Peyer's patch (tissue), 4 donors: Measurements from ENCODE around the gene ERH. TPM values are rescaled to one million over a fixed set of nuclear protein-coding genes. Genes with fewer than 3 reads are reported as not detected.
A peak's percentile ranks its signal among the peaks of the same experiment; 100 is the strongest.

ENCODE experiments used
- DNase-seq, 3 donors: peaks; one replicate each; pipeline ENCODE4 v3.0.0-alpha.2; 2017 to 2019
- H3K27ac ChIP-seq, 4 donors: fragments of 200-600 bp; sonication (generic); one replicate each; pipeline ENCODE4 v1.5.1; 2016 to 2019
- H3K27me3 ChIP-seq, 2 donors: fragments of 200-600 bp; sonication (generic); one replicate each; pipeline ENCODE4 v1.5.1; 2019
- H3K36me3 ChIP-seq, 3 donors: fragments of 200-600 bp; sonication (generic); one replicate each; pipeline ENCODE4 v1.5.1; 2016 to 2019
- H3K4me1 ChIP-seq, 4 donors: fragments of 200-600 bp; sonication (generic); one replicate each; pipeline ENCODE4 v1.5.1; 2016 to 2019
- H3K4me3 ChIP-seq, 4 donors: fragments of 200-600 bp; sonication (generic); 1 replicate in 3 of 4; 2 replicates in 1 of 4; pipeline ENCODE4 v1.5.1; 2016 to 2019; ENCODE audit warnings: mild to moderate bottlenecking in 1 of 4
- H3K9me3 ChIP-seq, 4 donors: fragments of 200-600 bp; sonication (generic); one replicate each; pipeline ENCODE4 v1.5.1; 2016 to 2019; ENCODE audit warnings: mild to moderate bottlenecking in 1 of 4
- CTCF ChIP-seq, 6 experiments: fragments of 450-650 bp in 4 of 6; fragments of 200-600 bp in 2 of 6; sonication (generic) in 1 of 6; IDR thresholded peaks; one replicate each; pipeline ENCODE4 v1.5.1; 2017 to 2019; ENCODE audit warnings: antibody characterized with exemption in 6 of 6, mild to moderate bottlenecking in 3 of 6, moderate library complexity in 1 of 6
- POLR2A ChIP-seq, 2 donors: fragments of 450-650 bp; IDR thresholded peaks; one replicate each; pipeline ENCODE4 v1.5.1; 2017; ENCODE audit warnings: antibody characterized with exemption in 2 of 2, mild to moderate bottlenecking in 2 of 2, moderate library complexity in 2 of 2
- total RNA-seq, 4 donors: library from RNA; depleted of rRNA; stranded (reverse); fragments of >200 nt; gene quantifications; one replicate each; pipeline ENCODE4 v1.1.0, GENCODE V29; 2016

The ERH gene
- total RNA-seq, 4 donors from 2014 or later: 35.2 to 99.9 (median 50.4) TPM

- Histone ChIP-seq H3K4me3 (no peak overlapping the region), H3K4me1 (peaks cover 0 to 10% (median 2%) of the 10 kb centered on the region in 4 donors), H3K27me3 (no peaks in the 10 kb centered on the region), H3K9me3 (no peaks in the 10 kb centered on the region), H3K36me3 (no peaks in the 10 kb centered on the region), H3K27ac (no peak overlapping the region)
- TF ChIP-seq POLR2A (IDR thresholded peaks at IDR 0.05) (no peak), CTCF (IDR thresholded peaks at IDR 0.05) (no peak)
- no peak for DNase-seq
Measured at GRCh38 chr14:69351385-69351784, 46.7 kb downstream of the ERH start.

- no peaks in the 10 kb centered on the region for H3K36me3 ChIP-seq
- H3K4me1 ChIP-seq: peaks cover 0 to 10% (median 2%) of the 10 kb centered on the region in 4 donors
- no peak for DNase-seq
- TF ChIP-seq CTCF (IDR thresholded peaks at IDR 0.05) (no peak), POLR2A (IDR thresholded peaks at IDR 0.05) (no peak)
- H3K27ac ChIP-seq: no peak overlapping the region
- no peaks in the 10 kb centered on the region for H3K27me3 ChIP-seq
- no peaks in the 10 kb centered on the region for H3K9me3 ChIP-seq
- no peak overlapping the region for H3K4me3 ChIP-seq
Measured at GRCh38 chr14:69350892-69351291, 47.2 kb downstream of the ERH start.

- no peak overlapping the region for H3K4me3 ChIP-seq
- H3K27me3 ChIP-seq: no peaks in the 10 kb centered on the region
- TF ChIP-seq POLR2A (IDR thresholded peaks at IDR 0.05) (no peak), CTCF (IDR thresholded peaks at IDR 0.05) (no peak)
Measured at GRCh38 chr14:69349091-69349777, 48.9 kb downstream of the ERH start.

GRCh38 chr14:69346710-69347109 lies 51.4 kb downstream of the ERH start:
- Histone ChIP-seq H3K27ac (no peak overlapping the region), H3K4me1 (peaks cover 0 to 8% (median 0%) of the 10 kb centered on the region in 4 donors), H3K4me3 (no peak overlapping the region), H3K9me3 (no peaks in the 10 kb centered on the region), H3K27me3 (no peaks in the 10 kb centered on the region), H3K36me3 (no peaks in the 10 kb centered on the region)
- TF ChIP-seq POLR2A (IDR thresholded peaks at IDR 0.05) (no peak), CTCF (IDR thresholded peaks at IDR 0.05) (peak in 4 of 6 experiments; percentile 35 to 58 (median 47))
- peak in 2 of 3 donors; percentile 62 to 70 for DNase-seq

More at GRCh38 chr14:69349091-69349777, 48.9 kb downstream of the ERH start:
- Histone ChIP-seq H3K9me3 (no peaks in the 10 kb centered on the region), H3K36me3 (no peaks in the 10 kb centered on the region), H3K27ac (no peak overlapping the region), H3K4me1 (peaks cover 0 to 3% (median 0%) of the 10 kb centered on the region in 4 donors)
- DNase-seq: no peak

- no peak for DNase-seq
- Histone ChIP-seq H3K9me3 (no peaks in the 10 kb centered on the region), H3K27me3 (no peaks in the 10 kb centered on the region), H3K4me1 (peaks cover 0 to 8% (median 0%) of the 10 kb centered on the region in 4 donors), H3K4me3 (no peak overlapping the region), H3K36me3 (no peaks in the 10 kb centered on the region), H3K27ac (no peak overlapping the region)
- TF ChIP-seq POLR2A (IDR thresholded peaks at IDR 0.05) (no peak), CTCF (IDR thresholded peaks at IDR 0.05) (no peak)
Measured at GRCh38 chr14:69345402-69345801, 52.7 kb downstream of the ERH start.
